DND-41 (cell line): ENCODE data around the gene MPV17L2.

Experiments
- ATAC-seq: fragments of 200-7000 bp; cut with Tn5 transposase; 3 replicates; pipeline ENCODE4 v1.9.1; 2021; ENCODE audit warnings: low read depth; ENCODE audit not compliant: insufficient read depth
- DNase-seq: peaks from one replicate; pipeline ENCODE4 v3.0.0-alpha.2; 2020
- H2AFZ ChIP-seq: 2 replicates; pipeline ENCODE4 v1.6.0; 2012; ENCODE audit warnings: low read depth, low read length
- H3K27ac ChIP-seq: 2 replicates; pipeline ENCODE4 v1.5.1; 2012; ENCODE audit warnings: low read length, inconsistent platforms
- H3K27me3 ChIP-seq: fragments of 200-600 bp; sonication (generic); 2 replicates; pipeline ENCODE4 v1.6.0; 2012; ENCODE audit warnings: low read length, mild to moderate bottlenecking, inconsistent platforms; ENCODE audit not compliant: insufficient read depth, poor library complexity
- H3K36me3 ChIP-seq: 2 replicates; pipeline ENCODE4 v1.5.1; 2012; ENCODE audit warnings: low read length, inconsistent platforms; ENCODE audit not compliant: insufficient read depth
- H3K4me1 ChIP-seq: 2 replicates; pipeline ENCODE4 v1.5.1; 2012; ENCODE audit warnings: mild to moderate bottlenecking, low read length; ENCODE audit not compliant: insufficient read depth
- H3K4me2 ChIP-seq: 2 replicates; pipeline ENCODE4 v1.6.0; 2012; ENCODE audit warnings: mild to moderate bottlenecking, moderate library complexity, low read length, inconsistent platforms; ENCODE audit not compliant: insufficient read depth
- H3K4me3 ChIP-seq, 2 experiments: fragments of 200-600 bp in 1 of 2; shearing (Covaris generic) in 1 of 2; 2 replicates each; pipeline ENCODE4 v1.5.1; 2012 to 2016; ENCODE audit warnings: inconsistent platforms in 2 of 2, low read length in 2 of 2, mild to moderate bottlenecking in 2 of 2, low read depth in 1 of 2, moderate library complexity in 1 of 2
- H3K79me2 ChIP-seq: 2 replicates; pipeline ENCODE4 v1.6.0; 2012; ENCODE audit warnings: low read length, inconsistent platforms; ENCODE audit not compliant: insufficient read depth
- H3K9ac ChIP-seq: 2 replicates; pipeline ENCODE4 v1.6.0; 2012; ENCODE audit warnings: low read depth, mild to moderate bottlenecking, inconsistent platforms, low read length, moderate library complexity
- H3K9me3 ChIP-seq: 2 replicates; pipeline ENCODE4 v1.5.1; 2012; ENCODE audit warnings: low read length, moderate library complexity, mild to moderate bottlenecking, inconsistent platforms; ENCODE audit not compliant: insufficient read depth, severe bottlenecking
- H4K20me1 ChIP-seq: 2 replicates; pipeline ENCODE4 v1.6.0; 2012; ENCODE audit warnings: low read length; ENCODE audit not compliant: insufficient read depth
- CTCF ChIP-seq: IDR thresholded peaks from 2 replicates; pipeline ENCODE4 v1.5.1; 2012; ENCODE audit warnings: borderline replicate concordance, low read length, moderate library complexity, mild to moderate bottlenecking; ENCODE audit not compliant: poor library complexity, severe bottlenecking; ENCODE audit errors: extremely low read depth
- EZH2 ChIP-seq: IDR thresholded peaks from 3 replicates; pipeline ENCODE4 v1.6.1; 2012; ENCODE audit warnings: borderline replicate concordance, low read depth, mild to moderate bottlenecking, moderate library complexity, low read length, inconsistent platforms; ENCODE audit not compliant: severe bottlenecking

MPV17L2 gene

GRCh38 chr19:18216789-18217188 is 23.8 kb downstream of the MPV17L2 start:
- no peak overlapping the region for H3K4me2 ChIP-seq
- no peaks in the 10 kb centered on the region for H3K36me3 ChIP-seq
- no peaks in the 10 kb centered on the region for H3K9me3 ChIP-seq
- ATAC-seq (no peak), DNase-seq (no peak)
- no peaks in the 10 kb centered on the region for H3K4me1 ChIP-seq
- no peak overlapping the region for H2AFZ ChIP-seq
- TF ChIP-seq CTCF (no peak), EZH2 (no peak)
- H4K20me1 ChIP-seq, result no peaks in the 10 kb centered on the region
- no peaks in the 10 kb centered on the region for H3K79me2 ChIP-seq
- no peak overlapping the region for H3K4me3 ChIP-seq
- H3K27ac ChIP-seq, result no peak overlapping the region
- no peak overlapping the region for H3K9ac ChIP-seq
- H3K27me3 ChIP-seq, result no peaks in the 10 kb centered on the region

- ATAC-seq, result no peak
These were observed 25.1 kb downstream of the MPV17L2 start for GRCh38 chr19:18218159-18218558.

GRCh38 chr19:18218600-18218999 is 25.6 kb downstream of the MPV17L2 start:
- no peak overlapping the region for H3K9ac ChIP-seq
- H3K79me2 ChIP-seq, result no peaks in the 10 kb centered on the region
- H3K4me2 ChIP-seq, result no peak overlapping the region
- DNase-seq (no peak), ATAC-seq (no peak)
- H4K20me1 ChIP-seq, result no peaks in the 10 kb centered on the region
- H3K4me1 ChIP-seq, result no peaks in the 10 kb centered on the region
- no peaks in the 10 kb centered on the region for H3K36me3 ChIP-seq
- no peak overlapping the region for H2AFZ ChIP-seq
- H3K27me3 ChIP-seq, result no peaks in the 10 kb centered on the region
- TF ChIP-seq CTCF (no peak), EZH2 (no peak)
- no peak overlapping the region for H3K4me3 ChIP-seq
- no peak overlapping the region for H3K27ac ChIP-seq
- no peaks in the 10 kb centered on the region for H3K9me3 ChIP-seq

More at GRCh38 chr19:18218159-18218558, 25.1 kb downstream of the MPV17L2 start:
- TF ChIP-seq CTCF, result no peak
- no peak overlapping the region for H2AFZ ChIP-seq
- no peak overlapping the region for H3K4me3 ChIP-seq
- H3K4me2 ChIP-seq, result no peak overlapping the region
- no peaks in the 10 kb centered on the region for H4K20me1 ChIP-seq
- H3K27ac ChIP-seq, result no peak overlapping the region
- no peak overlapping the region for H3K9ac ChIP-seq
- no peak for DNase-seq
- no peaks in the 10 kb centered on the region for H3K4me1 ChIP-seq
- no peaks in the 10 kb centered on the region for H3K9me3 ChIP-seq
- H3K27me3 ChIP-seq, result no peaks in the 10 kb centered on the region
- H3K79me2 ChIP-seq, result no peaks in the 10 kb centered on the region
- no peaks in the 10 kb centered on the region for H3K36me3 ChIP-seq
